SK-N-SH (cell line): ENCODE data around the gene SSUH2. TPM values are rescaled to one million over a fixed set of nuclear protein-coding genes. Genes with fewer than 3 reads are reported as not detected.
A peak's percentile ranks its signal among the peaks of the same experiment; 100 is the strongest.

Source experiments
- CTCF ChIA-PET: fragments of 300-600, 350-600 bp; formaldehyde crosslinking; extraction: SDS; loops from one replicate; lab custom pipeline; 2021; lab: Yijun Ruan, JAX
- POLR2A ChIA-PET: fragments of 350-600 bp; sonication (Branson Sonifier 250); formaldehyde crosslinking; extraction: SDS; loops from one replicate; lab custom pipeline; 2020; ENCODE audit warnings: antibody characterized with exemption, inconsistent platforms; lab: Yijun Ruan, JAX
- DNase-seq: peaks from one replicate; pipeline ENCODE4 v3.0.0; 2012
- H2AFZ ChIP-seq: fragments of 200-600 bp; sonication (generic); 2 replicates; pipeline ENCODE4 v1.8.1; 2016; ENCODE audit warnings: antibody characterized with exemption, mild to moderate bottlenecking, low read depth
- H3F3A ChIP-seq: fragments of 200-600 bp; sonication (generic); replicated peaks from 2 replicates; pipeline ENCODE3; 2016; ENCODE audit warnings: antibody characterized with exemption, mild to moderate bottlenecking; ENCODE audit not compliant: insufficient read depth
- H3K27ac ChIP-seq, 2 experiments: fragments of 200-500 bp in 1 of 2; fragments of 200-600 bp in 1 of 2; sonication (Bioruptor generic) in 1 of 2; sonication (generic), shearing (Covaris generic) in 1 of 2; 2 replicates each; pipeline versions ENCODE4 v1.5.1 to v1.6.1; 2014 to 2016; ENCODE audit warnings: low read depth in 2 of 2, inconsistent platforms in 1 of 2, low read length in 1 of 2, mild to moderate bottlenecking in 1 of 2, mixed read lengths in 1 of 2
- H3K27me3 ChIP-seq: fragments of 200-600 bp; sonication (generic), shearing (Covaris generic); 2 replicates; pipeline ENCODE4 v1.6.1; 2016; ENCODE audit warnings: mixed run types; ENCODE audit not compliant: insufficient read depth
- H3K36me3 ChIP-seq, 2 experiments: fragments of 200-500 bp in 1 of 2; fragments of 200-600 bp in 1 of 2; sonication (Bioruptor generic) in 1 of 2; sonication (generic) in 1 of 2; replicated peaks in 1 of 2; 2 replicates each; pipeline versions ENCODE3 to v1.5.1; 2014 to 2016; ENCODE audit warnings: low read length in 1 of 2, mild to moderate bottlenecking in 1 of 2; ENCODE audit not compliant: insufficient read depth in 2 of 2, control insufficient read depth in 1 of 2
- H3K4me1 ChIP-seq, 2 experiments: fragments of 200-500 bp in 1 of 2; fragments of 200-600 bp in 1 of 2; sonication (Bioruptor generic) in 1 of 2; sonication (generic), shearing (Covaris generic) in 1 of 2; 2 replicates each; pipeline versions ENCODE4 v1.5.1 to v1.6.1; 2014 to 2016; ENCODE audit warnings: low read depth in 1 of 2, low read length in 1 of 2, mixed run types in 1 of 2; ENCODE audit not compliant: insufficient read depth in 2 of 2, control insufficient read depth in 1 of 2
- H3K4me2 ChIP-seq: fragments of 200-600 bp; sonication (generic), shearing (Covaris generic); 2 replicates; pipeline ENCODE4 v1.6.1; 2017; ENCODE audit warnings: mixed run types
- H3K4me3 ChIP-seq, 2 experiments: fragments of 200-500 bp in 1 of 2; fragments of 200-600 bp in 1 of 2; sonication (Bioruptor generic) in 1 of 2; sonication (generic), shearing (Covaris generic) in 1 of 2; 2 replicates each; pipeline versions ENCODE4 v1.5.1 to v1.8.1; 2014 to 2016; ENCODE audit warnings: low read depth in 2 of 2, inconsistent platforms in 1 of 2, low read length in 1 of 2, mild to moderate bottlenecking in 1 of 2, mixed read lengths in 1 of 2, moderate library complexity in 1 of 2
- H3K79me2 ChIP-seq: fragments of 200-600 bp; sonication (generic); 2 replicates; pipeline ENCODE4 v1.8.1; 2017; ENCODE audit warnings: mild to moderate bottlenecking; ENCODE audit not compliant: insufficient read depth
- H3K9ac ChIP-seq: fragments of 200-600 bp; sonication (generic); 2 replicates; pipeline ENCODE4 v1.6.1; 2017; ENCODE audit warnings: mixed run types
- H3K9me2 ChIP-seq: fragments of 200-600 bp; sonication (generic); 2 replicates; pipeline ENCODE4 v1.6.1; 2017; ENCODE audit warnings: mixed run types
- H3K9me3 ChIP-seq: fragments of 200-600 bp; sonication (generic); 2 replicates; pipeline ENCODE4 v1.6.1; 2017; ENCODE audit warnings: mixed run types, mild to moderate bottlenecking, moderate library complexity
- H4K20me1 ChIP-seq: fragments of 200-600 bp; sonication (generic); 2 replicates; pipeline ENCODE4 v1.6.1; 2017; ENCODE audit warnings: mild to moderate bottlenecking, mixed run types; ENCODE audit not compliant: insufficient read depth
- CTCF ChIP-seq: fragments of 200-600 bp; sonication (generic); IDR thresholded peaks from 2 replicates; pipeline ENCODE4 v1.6.1; 2017; ENCODE audit warnings: antibody characterized with exemption, mild to moderate bottlenecking, moderate library complexity
- EP300 ChIP-seq, 2 experiments: IDR thresholded peaks; 2 replicates each; pipeline versions ENCODE4 v1.4.0 to v1.6.1; 2012; ENCODE audit warnings: borderline replicate concordance in 1 of 2, low read depth in 1 of 2, low read length in 1 of 2
- FOSL2 ChIP-seq: IDR thresholded peaks from 2 replicates; pipeline ENCODE4 v1.4.0; 2012; ENCODE audit warnings: low read depth, mild to moderate bottlenecking, moderate library complexity, borderline replicate concordance
- FOXJ3 ChIP-seq: sonication (generic); formaldehyde crosslinking; IDR thresholded peaks from 2 replicates; pipeline ENCODE4 v1.5.1; 2020; ENCODE audit warnings: mild to moderate bottlenecking, missing genetic modification reagents
- JUND ChIP-seq: IDR thresholded peaks from 2 replicates; pipeline ENCODE4 v1.4.0; 2012
- NFIC ChIP-seq: IDR thresholded peaks from 2 replicates; pipeline ENCODE4 v1.4.0; 2012; ENCODE audit warnings: borderline replicate concordance
- POLR2AphosphoS5 ChIP-seq: IDR thresholded peaks from 2 replicates; pipeline ENCODE4 v1.6.1; 2012; ENCODE audit warnings: low read depth, low read length
- REST ChIP-seq: IDR thresholded peaks from 2 replicates; pipeline ENCODE4 v1.6.1; 2012; ENCODE audit warnings: mild to moderate bottlenecking, low read depth, low read length, moderate library complexity
- RFX5 ChIP-seq: IDR thresholded peaks from 2 replicates; pipeline ENCODE4 v1.6.1; 2012; ENCODE audit warnings: mild to moderate bottlenecking, improper control_type of control experiment, low read length
- TCF12 ChIP-seq: IDR thresholded peaks from 2 replicates; pipeline ENCODE4 v1.4.0; 2012
- USF1 ChIP-seq: IDR thresholded peaks from 2 replicates; pipeline ENCODE4 v1.4.0; 2012; ENCODE audit warnings: low read depth, borderline replicate concordance
- USF2 ChIP-seq: fragments of 150-350 bp; IDR thresholded peaks from 2 replicates; pipeline ENCODE4 v1.6.1; 2017; ENCODE audit warnings: antibody characterized with exemption, low read length, low read depth, borderline replicate concordance
- YY1 ChIP-seq: IDR thresholded peaks from 2 replicates; pipeline ENCODE4 v1.4.0; 2012; ENCODE audit warnings: low read depth, mild to moderate bottlenecking
- WGBS: methylation state at CpG from one replicate; pipeline ENCODE4 v1.1.6; 2017; ENCODE audit warnings: low lambda C conversion rate; 5-methylcytosine and 5-hydroxymethylcytosine counted together
- polyA plus RNA-seq, 3 experiments: library from polyadenylated mRNA; depleted of rRNA; stranded (reverse); fragments of >200 nt; gene quantifications; 2 replicates each; pipeline ENCODE4 v1.2.3, GENCODE V29; 2012

Gene SSUH2
- polyA plus RNA-seq, 1 of the 3 experiments (the other 2 are of a cell fraction), result 0.18 TPM

GRCh38 chr3:8658306-8659212 lies 14.0 kb upstream of the SSUH2 start (continued):
- TF ChIP-seq USF2 (no peak), FOSL2 (no peak)
- TF ChIP-seq, all 33 proteins: peak for 11

GRCh38 chr3:8657804-8658305 lies 13.3 kb upstream of the SSUH2 start:
- 70% methylated on average over 5 of the region's 8 CpGs for WGBS
- H2AFZ ChIP-seq, result no peak overlapping the region; the same call in 1 of the 2 replicates
- ChIA-PET POLR2A (no interaction called here), CTCF (interaction anchor here (1.1 to 1.2 kb wide), 2 partner anchors 37 to 112 kb away, joined by 3 to 5 read pairs; partner anchors contain the start of gene OXTR)
- peaks cover 19 to 62% of the 10 kb centered on the region in 2 experiments for H3K4me1 ChIP-seq
- no peaks in the 10 kb centered on the region for H4K20me1 ChIP-seq
- H3K9ac ChIP-seq, result no peak overlapping the region
- no peaks in the 10 kb centered on the region for H3K9me3 ChIP-seq
- no peaks in the 10 kb centered on the region for H3K27me3 ChIP-seq
- no peaks in the 10 kb centered on the region for H3K79me2 ChIP-seq
- peaks cover 24% of the 10 kb centered on the region for H3F3A ChIP-seq
- peak; percentile 54 for DNase-seq
- H3K36me3 ChIP-seq, result no peaks in the 10 kb centered on the region
- H3K4me3 ChIP-seq, result no peak overlapping the region; a peak in 1 of 4 replicates
- H3K4me2 ChIP-seq, result 0 out of 2 replicates have a peak overlapping the region, but pooled peaks have one; percentile 19
- peak overlapping the region; percentile 22 to 96; a peak in 3 of 4 replicates for H3K27ac ChIP-seq
- no peaks in the 10 kb centered on the region for H3K9me2 ChIP-seq
- no peak for TF ChIP-seq JUND
- TF ChIP-seq NFIC, result no peak
- TF ChIP-seq, all 33 proteins: peak for 0

GRCh38 chr3:8656240-8656639 lies 11.6 kb upstream of the SSUH2 start:
- Histone ChIP-seq H3K27me3 (no peaks in the 10 kb centered on the region), H3K9me3 (no peaks in the 10 kb centered on the region), H4K20me1 (no peaks in the 10 kb centered on the region), H3K4me2 (no peak overlapping the region), H3K27ac (peak overlapping the region in 1 of 2 experiments; percentile 50; a peak in 2 of 4 replicates), H3F3A (peaks cover 24% of the 10 kb centered on the region), H3K36me3 (no peaks in the 10 kb centered on the region), H2AFZ (no peak overlapping the region), H3K4me1 (peaks cover 21 to 63% of the 10 kb centered on the region in 2 experiments), H3K9me2 (no peaks in the 10 kb centered on the region), H3K79me2 (no peaks in the 10 kb centered on the region), H3K4me3 (no peak overlapping the region), H3K9ac (no peak overlapping the region)
- POLR2A ChIA-PET, result no interaction called here
- CTCF ChIA-PET, result no interaction called here
- no peak for DNase-seq
- 92% methylated on average over 8 of the region's 8 CpGs for WGBS
- TF ChIP-seq TCF12 (no peak), CTCF (no peak), FOXJ3 (CRISPR knock-in tag) (no peak), RFX5 (no peak), POLR2AphosphoS5 (no peak), EP300 (IDR thresholded peaks at IDR 0.05; ENCODE audit: borderline replicate concordance in 1 of 2, low read depth in 1 of 2, low read length in 1 of 2) (no peak), JUND (no peak), USF1 (no peak), FOSL2 (no peak), REST (no peak), USF2 (no peak), YY1 (no peak)
